ENCODE results near the gene UHRF1. TPM values are rescaled to one million over a fixed set of nuclear protein-coding genes. Genes with fewer than 3 reads are reported as not detected.

The UHRF1 gene
- polyA plus RNA-seq, 1 of the 3 experiments (the other 2 are of a cell fraction): 43.4 TPM

- Histone ChIP-seq H3K9ac (no peak overlapping the region), H3K27me3 (ENCODE audit: insufficient read depth) (no peaks in the 10 kb centered on the region), H2AFZ (ENCODE audit: low read depth) (no peak overlapping the region), H3K79me2 (ENCODE audit: insufficient read depth) (peaks cover 100% of the 10 kb centered on the region), H4K20me1 (ENCODE audit: insufficient read depth) (peaks cover 72% of the 10 kb centered on the region), H3K4me2 (no peak overlapping the region), H3K4me3 (ENCODE audit: low read depth in 2 of 2, low read length in 1 of 2) (no peak overlapping the region), H3K36me3 (replicated peaks in 1 of 2; ENCODE audit: control insufficient read depth in 1 of 2, insufficient read depth in 2 of 2, low read length in 1 of 2) (peaks cover 0 to 3% of the 10 kb centered on the region in 2 experiments), H3K27ac (ENCODE audit: low read depth in 2 of 2, low read length in 1 of 2) (no peak overlapping the region), H3K9me3 (no peaks in the 10 kb centered on the region), H3K9me2 (no peaks in the 10 kb centered on the region), H3K4me1 (ENCODE audit: control insufficient read depth in 1 of 2, insufficient read depth in 2 of 2, low read depth in 1 of 2, low read length in 1 of 2) (peaks cover 0 to 4% of the 10 kb centered on the region in 2 experiments; a peak in 1 of 4 replicates), H3F3A (replicated peaks; ENCODE audit: insufficient read depth) (peaks cover 5% of the 10 kb centered on the region)
- TF ChIP-seq MEF2A (IDR thresholded peaks at IDR 0.05; ENCODE audit: borderline replicate concordance, low read depth) (no peak), REST (IDR thresholded peaks at IDR 0.05; ENCODE audit: low read depth, low read length) (no peak), RXRA (IDR thresholded peaks at IDR 0.05; ENCODE audit: borderline replicate concordance, low read depth) (no peak), EZH2phosphoT487 (IDR thresholded peaks at IDR 0.05; ENCODE audit: borderline replicate concordance, low read depth) (no peak), FOXM1 (IDR thresholded peaks at IDR 0.05; ENCODE audit: low read depth) (no peak), PBX3 (IDR thresholded peaks at IDR 0.05) (no peak), MAX (IDR thresholded peaks at IDR 0.05; ENCODE audit: low read depth) (no peak), TCF12 (IDR thresholded peaks at IDR 0.05) (no peak), YY1 (IDR thresholded peaks at IDR 0.05; ENCODE audit: low read depth) (no peak), MXI1 (IDR thresholded peaks at IDR 0.05; ENCODE audit: low read depth, low read length) (no peak), FOSL2 (IDR thresholded peaks at IDR 0.05; ENCODE audit: borderline replicate concordance, low read depth) (no peak), TAF1 (IDR thresholded peaks at IDR 0.05; ENCODE audit: borderline replicate concordance, low read depth, low read length) (no peak), USF2 (IDR thresholded peaks at IDR 0.05; ENCODE audit: borderline replicate concordance, low read depth, low read length) (no peak)
- DNase-seq: no peak
- ChIA-PET POLR2A (no interaction called here), CTCF (no interaction called here)
- WGBS (ENCODE audit: low lambda C conversion rate): 100% methylated on average over 3 of the region's 3 CpGs
These were observed 84.4 kb downstream of the UHRF1 start for GRCh38 chr19:4993683-4994082.

Data from SK-N-SH (cell line).